ENCODE data around the gene MYPOP.

Gene MYPOP

GRCh38 chr19:45862564-45863334 is 39.7 kb downstream of the MYPOP start, which contains the start of gene SYMPK:
TSS of gene SYMPK (minus strand) at chr19:45863147. CDS start at chr19:45854495, 8,652 bp downstream.
- DNase-seq: peak; percentile 98

GRCh38 chr19:45862271-45862563 is 40.2 kb downstream of the MYPOP start:
- no peak for DNase-seq

GRCh38 chr19:45860359-45861259 is 41.8 kb downstream of the MYPOP start:
- no peak for DNase-seq

GRCh38 chr19:45854167-45854778 is 48.1 kb downstream of the MYPOP start:
- DNase-seq: no peak

- DNase-seq: no peak
Measured at GRCh38 chr19:45852983-45853382, 49.4 kb downstream of the MYPOP start.

GRCh38 chr19:45852145-45852750 is 50.2 kb downstream of the MYPOP start:
- peak; percentile 18 for DNase-seq

- no peak for DNase-seq
Measured at GRCh38 chr19:45848922-45849321, 53.5 kb downstream of the MYPOP start.

- DNase-seq: no peak
Measured at GRCh38 chr19:45847663-45848062, 54.8 kb downstream of the MYPOP start.

- DNase-seq: no peak
Measured at GRCh38 chr19:45842198-45842597, 60.2 kb downstream of the MYPOP start.

Data from fibroblast of skin of right quadriceps (primary cell).